H1 (cell line): ENCODE data around the gene ZNF100. TPM values are rescaled to one million over a fixed set of nuclear protein-coding genes. Genes with fewer than 3 reads are reported as not detected.

Experiments
- ATF3 ChIP-seq: IDR thresholded peaks from 2 replicates; pipeline ENCODE4 v1.6.1; 2011; ENCODE audit warnings: low read depth, mild to moderate bottlenecking, low read length; ENCODE audit not compliant: insufficient read depth
- CBX8 ChIP-seq: fragments of 300-800, 300-1000 bp; sonication (generic); IDR thresholded peaks from 2 replicates; pipeline ENCODE4 v1.7.1; 2016; ENCODE audit warnings: low read depth, low read length, borderline replicate concordance
- CHD2 ChIP-seq: IDR thresholded peaks from 2 replicates; pipeline ENCODE4 v1.6.1; 2012; ENCODE audit warnings: low read length, improper control_type of control experiment
- HDAC2 ChIP-seq, 2 experiments: fragments of 300-600 bp in 1 of 2; sonication (generic) in 1 of 2; IDR thresholded peaks; 2 replicates each; pipeline ENCODE4 v1.6.1; 2011 to 2012; ENCODE audit warnings: low read depth in 2 of 2, low read length in 2 of 2, mild to moderate bottlenecking in 2 of 2, moderate library complexity in 2 of 2, borderline replicate concordance in 1 of 2, inconsistent platforms in 1 of 2
- RNF2 ChIP-seq: fragments of 200-900, 300-1000 bp; sonication (generic); IDR thresholded peaks from 2 replicates; pipeline ENCODE4 v1.7.1; 2016; ENCODE audit warnings: borderline replicate concordance, low read depth, mild to moderate bottlenecking, antibody characterized with exemption, low read length; ENCODE audit not compliant: poor library complexity, severe bottlenecking; ENCODE audit errors: missing control alignments
- RXRA ChIP-seq: IDR thresholded peaks from 2 replicates; pipeline ENCODE4 v1.6.1; 2011; ENCODE audit warnings: low read depth, mild to moderate bottlenecking, low read length, moderate library complexity; ENCODE audit not compliant: insufficient read depth
- SAP30 ChIP-seq: fragments of 300-600 bp; sonication (generic); IDR thresholded peaks from 2 replicates; pipeline ENCODE4 v1.7.1; 2012; ENCODE audit warnings: low read length, moderate library complexity, mild to moderate bottlenecking, inconsistent platforms; ENCODE audit not compliant: insufficient read depth, insufficient replicate concordance
- TAF1 ChIP-seq: IDR thresholded peaks from 2 replicates; pipeline ENCODE4 v1.6.1; 2011; ENCODE audit warnings: mild to moderate bottlenecking, low read depth, low read length
- polyA plus RNA-seq, 7 experiments: library from polyadenylated mRNA; depleted of rRNA in 3 of 7; stranded (reverse) in 5 of 7; unstranded in 2 of 7; fragments of >200 nt in 5 of 7; fragments of 200-250 nt in 2 of 7; gene quantifications; 1 replicate in 5 of 7; 2 replicates in 1 of 7; 4 replicates in 1 of 7; pipeline versions ENCODE4 v1.2.1 to v1.2.3, GENCODE V29; 2011 to 2013; ENCODE audit warnings: missing spikeins in 2 of 7, mixed read lengths in 2 of 7
- total RNA-seq: library from RNA; stranded (reverse); fragmentation: NEBNext Ultra II Directional; extraction: Animal tissue kit (Norgen Biotek cat#: 25700); gene quantifications from 2 replicates; pipeline ENCODE4 v1.2.1, GENCODE V29; 2021
- TF ChIP-seq, protein P1 (sequence below): fragments of 300-600 bp; sonication (generic); IDR thresholded peaks from 2 replicates; pipeline ENCODE4 v1.7.1; 2012; ENCODE audit warnings: low read length, moderate library complexity, mild to moderate bottlenecking, inconsistent platforms; ENCODE audit not compliant: insufficient replicate concordance

The ZNF100 gene
- total and polyA plus RNA-seq, 2 of the 8 experiments (the other 6 are each of a cell fraction or from before 2014, with no cell fraction given) = 4.9 to 30.8 TPM

DNA sequence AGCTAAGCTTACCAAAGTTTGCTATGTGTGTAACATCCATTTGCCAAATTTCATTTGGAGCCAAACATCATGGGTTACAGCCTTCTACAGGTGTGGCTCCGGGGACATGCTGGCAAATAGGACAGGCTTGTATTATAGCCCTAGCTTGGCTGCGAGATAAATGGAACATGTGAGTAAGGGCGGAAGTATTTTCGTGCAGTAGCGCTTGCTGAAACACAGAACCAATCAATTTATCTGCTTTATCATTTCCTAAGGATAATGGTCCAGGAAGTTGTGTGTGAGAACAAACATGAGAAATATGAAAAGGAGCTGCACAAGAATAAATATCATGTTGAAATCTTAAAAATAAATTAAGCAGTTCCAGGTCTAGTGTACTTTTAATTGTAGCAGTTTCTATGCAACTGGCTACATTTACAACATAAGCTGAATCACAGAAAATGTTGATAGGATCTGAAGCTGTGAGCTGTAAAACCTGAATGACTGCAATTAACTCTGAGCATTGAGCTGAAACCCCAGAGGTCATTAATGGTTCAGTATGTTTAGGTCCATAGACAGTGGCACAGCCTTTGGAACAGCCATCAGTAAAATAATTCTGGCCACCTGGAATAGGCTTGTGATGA lies 22.2 kb upstream of the ZNF100 start (continued):
- TF ChIP-seq, protein P1, sequence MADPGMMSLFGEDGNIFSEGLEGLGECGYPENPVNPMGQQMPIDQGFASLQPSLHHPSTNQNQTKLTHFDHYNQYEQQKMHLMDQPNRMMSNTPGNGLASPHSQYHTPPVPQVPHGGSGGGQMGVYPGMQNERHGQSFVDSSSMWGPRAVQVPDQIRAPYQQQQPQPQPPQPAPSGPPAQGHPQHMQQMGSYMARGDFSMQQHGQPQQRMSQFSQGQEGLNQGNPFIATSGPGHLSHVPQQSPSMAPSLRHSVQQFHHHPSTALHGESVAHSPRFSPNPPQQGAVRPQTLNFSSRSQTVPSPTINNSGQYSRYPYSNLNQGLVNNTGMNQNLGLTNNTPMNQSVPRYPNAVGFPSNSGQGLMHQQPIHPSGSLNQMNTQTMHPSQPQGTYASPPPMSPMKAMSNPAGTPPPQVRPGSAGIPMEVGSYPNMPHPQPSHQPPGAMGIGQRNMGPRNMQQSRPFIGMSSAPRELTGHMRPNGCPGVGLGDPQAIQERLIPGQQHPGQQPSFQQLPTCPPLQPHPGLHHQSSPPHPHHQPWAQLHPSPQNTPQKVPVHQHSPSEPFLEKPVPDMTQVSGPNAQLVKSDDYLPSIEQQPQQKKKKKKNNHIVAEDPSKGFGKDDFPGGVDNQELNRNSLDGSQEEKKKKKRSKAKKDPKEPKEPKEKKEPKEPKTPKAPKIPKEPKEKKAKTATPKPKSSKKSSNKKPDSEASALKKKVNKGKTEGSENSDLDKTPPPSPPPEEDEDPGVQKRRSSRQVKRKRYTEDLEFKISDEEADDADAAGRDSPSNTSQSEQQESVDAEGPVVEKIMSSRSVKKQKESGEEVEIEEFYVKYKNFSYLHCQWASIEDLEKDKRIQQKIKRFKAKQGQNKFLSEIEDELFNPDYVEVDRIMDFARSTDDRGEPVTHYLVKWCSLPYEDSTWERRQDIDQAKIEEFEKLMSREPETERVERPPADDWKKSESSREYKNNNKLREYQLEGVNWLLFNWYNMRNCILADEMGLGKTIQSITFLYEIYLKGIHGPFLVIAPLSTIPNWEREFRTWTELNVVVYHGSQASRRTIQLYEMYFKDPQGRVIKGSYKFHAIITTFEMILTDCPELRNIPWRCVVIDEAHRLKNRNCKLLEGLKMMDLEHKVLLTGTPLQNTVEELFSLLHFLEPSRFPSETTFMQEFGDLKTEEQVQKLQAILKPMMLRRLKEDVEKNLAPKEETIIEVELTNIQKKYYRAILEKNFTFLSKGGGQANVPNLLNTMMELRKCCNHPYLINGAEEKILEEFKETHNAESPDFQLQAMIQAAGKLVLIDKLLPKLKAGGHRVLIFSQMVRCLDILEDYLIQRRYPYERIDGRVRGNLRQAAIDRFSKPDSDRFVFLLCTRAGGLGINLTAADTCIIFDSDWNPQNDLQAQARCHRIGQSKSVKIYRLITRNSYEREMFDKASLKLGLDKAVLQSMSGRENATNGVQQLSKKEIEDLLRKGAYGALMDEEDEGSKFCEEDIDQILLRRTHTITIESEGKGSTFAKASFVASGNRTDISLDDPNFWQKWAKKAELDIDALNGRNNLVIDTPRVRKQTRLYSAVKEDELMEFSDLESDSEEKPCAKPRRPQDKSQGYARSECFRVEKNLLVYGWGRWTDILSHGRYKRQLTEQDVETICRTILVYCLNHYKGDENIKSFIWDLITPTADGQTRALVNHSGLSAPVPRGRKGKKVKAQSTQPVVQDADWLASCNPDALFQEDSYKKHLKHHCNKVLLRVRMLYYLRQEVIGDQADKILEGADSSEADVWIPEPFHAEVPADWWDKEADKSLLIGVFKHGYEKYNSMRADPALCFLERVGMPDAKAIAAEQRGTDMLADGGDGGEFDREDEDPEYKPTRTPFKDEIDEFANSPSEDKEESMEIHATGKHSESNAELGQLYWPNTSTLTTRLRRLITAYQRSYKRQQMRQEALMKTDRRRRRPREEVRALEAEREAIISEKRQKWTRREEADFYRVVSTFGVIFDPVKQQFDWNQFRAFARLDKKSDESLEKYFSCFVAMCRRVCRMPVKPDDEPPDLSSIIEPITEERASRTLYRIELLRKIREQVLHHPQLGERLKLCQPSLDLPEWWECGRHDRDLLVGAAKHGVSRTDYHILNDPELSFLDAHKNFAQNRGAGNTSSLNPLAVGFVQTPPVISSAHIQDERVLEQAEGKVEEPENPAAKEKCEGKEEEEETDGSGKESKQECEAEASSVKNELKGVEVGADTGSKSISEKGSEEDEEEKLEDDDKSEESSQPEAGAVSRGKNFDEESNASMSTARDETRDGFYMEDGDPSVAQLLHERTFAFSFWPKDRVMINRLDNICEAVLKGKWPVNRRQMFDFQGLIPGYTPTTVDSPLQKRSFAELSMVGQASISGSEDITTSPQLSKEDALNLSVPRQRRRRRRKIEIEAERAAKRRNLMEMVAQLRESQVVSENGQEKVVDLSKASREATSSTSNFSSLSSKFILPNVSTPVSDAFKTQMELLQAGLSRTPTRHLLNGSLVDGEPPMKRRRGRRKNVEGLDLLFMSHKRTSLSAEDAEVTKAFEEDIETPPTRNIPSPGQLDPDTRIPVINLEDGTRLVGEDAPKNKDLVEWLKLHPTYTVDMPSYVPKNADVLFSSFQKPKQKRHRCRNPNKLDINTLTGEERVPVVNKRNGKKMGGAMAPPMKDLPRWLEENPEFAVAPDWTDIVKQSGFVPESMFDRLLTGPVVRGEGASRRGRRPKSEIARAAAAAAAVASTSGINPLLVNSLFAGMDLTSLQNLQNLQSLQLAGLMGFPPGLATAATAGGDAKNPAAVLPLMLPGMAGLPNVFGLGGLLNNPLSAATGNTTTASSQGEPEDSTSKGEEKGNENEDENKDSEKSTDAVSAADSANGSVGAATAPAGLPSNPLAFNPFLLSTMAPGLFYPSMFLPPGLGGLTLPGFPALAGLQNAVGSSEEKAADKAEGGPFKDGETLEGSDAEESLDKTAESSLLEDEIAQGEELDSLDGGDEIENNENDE = no peak
- TF ChIP-seq SAP30 = no peak
- no peak for TF ChIP-seq CBX8
- TF ChIP-seq TAF1 = no peak
- TF ChIP-seq CHD2 = no peak
- no peak for TF ChIP-seq RNF2
- TF ChIP-seq HDAC2 (IDR thresholded peaks at IDR 0.05; ENCODE audit: borderline replicate concordance in 1 of 2, low read depth in 2 of 2, low read length in 2 of 2) = no peak
- TF ChIP-seq ATF3 = no peak
- TF ChIP-seq RXRA = no peak
